Putamen (tissue), 1 donor: ENCODE data around the gene CDC25A.
A peak's percentile ranks its signal among the peaks of the same experiment; 100 is the strongest.
"Not testable (repeated sequence)": the region's sequence is repeated elsewhere in the genome, so short reads cannot be mapped to it uniquely, and the experiment has no call there.

Source experiments
- DNase-seq: peaks from one replicate; pipeline ENCODE4 v3.0.0-alpha.2; 2016; ENCODE audit warnings: low spot score

Gene CDC25A

GRCh38 chr3:48188266-48189201 lies at the start of gene CDC25A:
Gene CDC25A (minus strand): TSS chr3:48188417. CDS start chr3:48187947, 470 bp downstream.
- peak; percentile 98 for DNase-seq

- DNase-seq: no peak
Measured at GRCh38 chr3:48236531-48236930, 48.3 kb upstream of the CDC25A start.

- no peak for DNase-seq
Measured at GRCh38 chr3:48233542-48233941, 45.3 kb upstream of the CDC25A start.

- DNase-seq: peak; percentile 71
Measured at GRCh38 chr3:48232734-48233133, 44.5 kb upstream of the CDC25A start.

GRCh38 chr3:48232232-48232631 lies 44.0 kb upstream of the CDC25A start:
- no peak for DNase-seq

- no peak for DNase-seq
Measured at GRCh38 chr3:48226939-48227338, 38.7 kb upstream of the CDC25A start.

- DNase-seq: no peak
Measured at GRCh38 chr3:48225587-48225986, 37.4 kb upstream of the CDC25A start.

- DNase-seq: no peak
Measured at GRCh38 chr3:48222616-48223513, 34.6 kb upstream of the CDC25A start, which contains the start of gene CAMP. Gene CAMP (plus strand): TSS chr3:48223495. CDS start chr3:48223512, 17 bp downstream.

- DNase-seq: no peak
Measured at GRCh38 chr3:48220746-48221145, 32.5 kb upstream of the CDC25A start.

- DNase-seq: no peak
Measured at GRCh38 chr3:48219543-48219942, 31.3 kb upstream of the CDC25A start.

- DNase-seq: no peak
Measured at GRCh38 chr3:48218537-48218936, 30.3 kb upstream of the CDC25A start.

- no peak for DNase-seq
Measured at GRCh38 chr3:48217449-48217848, 29.2 kb upstream of the CDC25A start.

GRCh38 chr3:48215876-48216275 lies 27.7 kb upstream of the CDC25A start:
- DNase-seq: no peak

- no peak for DNase-seq
Measured at GRCh38 chr3:48215466-48215865, 27.2 kb upstream of the CDC25A start.

- no peak for DNase-seq
Measured at GRCh38 chr3:48215019-48215418, 26.8 kb upstream of the CDC25A start.

GRCh38 chr3:48214225-48214624 lies 26.0 kb upstream of the CDC25A start:
- no peak for DNase-seq

GRCh38 chr3:48211776-48212175 lies 23.6 kb upstream of the CDC25A start:
- DNase-seq: not testable (repeated sequence)

GRCh38 chr3:48210534-48210933 lies 22.3 kb upstream of the CDC25A start:
- not testable (repeated sequence) for DNase-seq

GRCh38 chr3:48209445-48209844 lies 21.2 kb upstream of the CDC25A start:
- no peak for DNase-seq

GRCh38 chr3:48208076-48208475 lies 19.9 kb upstream of the CDC25A start:
- DNase-seq: no peak

GRCh38 chr3:48202632-48203031 lies 14.4 kb upstream of the CDC25A start:
- DNase-seq: no peak

GRCh38 chr3:48199117-48199516 lies 10.9 kb upstream of the CDC25A start:
- no peak for DNase-seq

GRCh38 chr3:48196611-48197010 lies 8.4 kb upstream of the CDC25A start:
- DNase-seq: no peak
